Myocyte (in vitro differentiated cells): ENCODE measurements around the gene MFSD12. TPM values are rescaled to one million over a fixed set of nuclear protein-coding genes. Genes with fewer than 3 reads are reported as not detected.

Experiments
- DNase-seq: peaks from one replicate; pipeline ENCODE4 v3.0.0-alpha.2; 2012; ENCODE audit warnings: low read depth
- polyA plus RNA-seq: library from polyadenylated mRNA; unstranded; fragments of >200 nt; gene quantifications from one replicate; pipeline ENCODE4 v1.2.1, GENCODE V29; 2012; ENCODE audit warnings: missing spikeins
- total RNA-seq: library from RNA; depleted of rRNA; stranded (reverse); fragments of >200 nt; gene quantifications from 2 replicates; pipeline ENCODE4 v1.2.3, GENCODE V29; 2014

The MFSD12 gene
- 107 and 146 TPM in 2 replicates for total RNA-seq
- polyA plus RNA-seq, result 109 TPM

DNA sequence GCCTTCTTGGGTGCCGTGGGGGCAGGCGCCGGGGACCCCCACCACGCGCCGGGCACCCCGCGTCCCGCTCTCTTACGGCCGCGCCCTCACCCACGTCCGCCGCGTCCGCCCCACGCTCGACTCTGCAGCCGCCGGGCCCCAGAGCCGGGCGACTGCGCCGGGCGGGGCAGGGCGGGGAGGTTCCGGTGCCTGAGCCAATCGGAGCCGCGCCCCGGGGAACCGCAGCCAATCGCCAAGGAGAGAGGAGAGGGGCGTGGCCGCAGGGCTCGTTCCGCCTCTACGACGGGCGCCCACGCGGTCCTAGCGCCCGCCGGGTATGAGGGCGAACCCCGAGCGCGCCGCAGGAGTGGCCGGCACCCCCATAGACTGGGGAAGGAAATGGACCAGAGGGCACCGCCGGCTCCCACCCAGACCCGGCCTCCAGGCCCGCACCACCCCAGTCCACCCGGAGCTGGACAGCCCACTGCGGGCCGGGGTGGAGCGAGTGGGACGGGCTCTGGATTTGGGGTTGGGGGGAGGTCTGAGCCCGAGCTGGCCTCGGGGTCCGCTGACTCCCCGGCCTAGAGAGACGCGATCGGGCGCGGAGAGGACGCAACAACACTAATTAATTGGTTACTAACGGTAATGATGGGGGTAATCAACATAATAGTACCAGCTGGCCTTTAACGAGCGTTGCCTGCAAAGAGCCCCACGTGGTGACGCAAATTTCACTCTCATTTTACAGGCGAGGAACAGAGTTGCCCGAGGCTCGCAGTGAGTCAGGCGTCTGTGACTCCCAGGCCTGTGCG lies at the start of gene MFSD12:
MFSD12 (minus strand) TSS at position 126 of the 788 bp plus-strand sequence. CDS start 183 bp downstream, outside the sequence.
- peak; percentile 95 for DNase-seq

DNA sequence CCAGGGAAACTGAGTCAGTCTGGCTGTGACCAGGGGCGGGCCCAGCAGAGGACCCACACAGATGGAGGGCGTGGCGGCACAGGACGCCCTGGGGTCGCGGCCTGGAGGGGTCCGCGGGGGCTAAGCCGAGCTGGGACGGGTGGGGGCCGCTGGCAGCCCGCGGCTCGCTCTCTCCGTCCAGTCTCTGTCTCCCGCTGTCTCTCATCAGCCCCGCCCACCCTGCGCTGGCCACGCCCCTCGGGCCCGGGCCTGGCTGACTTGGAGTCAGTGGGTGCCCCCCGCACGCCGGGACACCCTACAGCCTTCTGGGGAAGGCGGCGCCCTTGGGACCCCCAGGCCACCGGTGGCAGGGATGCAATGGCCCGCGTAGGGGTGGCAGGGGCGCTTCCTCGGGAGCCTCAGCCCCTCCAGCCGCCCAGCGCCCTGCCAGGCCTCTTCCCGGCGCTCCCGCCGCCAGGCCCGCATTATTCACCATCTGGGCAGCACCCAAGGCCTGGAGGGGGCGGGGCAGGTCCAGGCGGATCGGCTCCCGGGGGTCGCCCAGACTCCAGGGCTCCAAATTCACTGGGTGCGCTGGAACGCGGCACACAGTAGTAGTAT lies 49.4 kb upstream of the MFSD12 start, which contains the start of gene TBXA2R:
TBXA2R (minus strand) TSS at position 186 of the 600 bp plus-strand sequence. CDS start 6,241 bp downstream, outside the sequence.
- peak; percentile 53 for DNase-seq

DNA sequence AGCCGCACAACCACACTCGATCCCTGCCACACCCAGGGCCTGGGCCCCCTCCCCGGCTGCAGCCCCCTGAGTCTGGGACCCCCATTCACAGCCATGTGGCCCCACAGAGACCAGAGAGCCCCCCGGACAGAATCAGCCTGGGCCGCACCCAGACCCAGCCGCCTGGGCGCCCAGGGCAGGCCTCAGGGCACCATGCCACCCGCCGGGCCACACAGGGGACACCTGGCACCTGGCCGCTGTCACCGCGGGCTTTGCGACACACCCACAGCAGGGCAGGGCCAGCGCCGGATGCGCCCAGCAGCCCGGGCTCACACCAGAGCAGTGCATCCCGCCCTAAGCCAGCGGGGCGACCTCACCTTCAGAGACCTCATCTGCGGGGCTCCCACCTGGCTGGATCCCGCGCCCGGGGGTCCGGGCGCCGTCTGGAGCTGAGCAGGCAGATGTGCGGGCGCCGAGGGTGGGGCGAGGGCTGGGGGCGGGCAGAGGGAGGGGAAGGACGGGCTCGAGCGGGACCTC lies 48.8 kb upstream of the MFSD12 start:
- DNase-seq, result no peak

DNA sequence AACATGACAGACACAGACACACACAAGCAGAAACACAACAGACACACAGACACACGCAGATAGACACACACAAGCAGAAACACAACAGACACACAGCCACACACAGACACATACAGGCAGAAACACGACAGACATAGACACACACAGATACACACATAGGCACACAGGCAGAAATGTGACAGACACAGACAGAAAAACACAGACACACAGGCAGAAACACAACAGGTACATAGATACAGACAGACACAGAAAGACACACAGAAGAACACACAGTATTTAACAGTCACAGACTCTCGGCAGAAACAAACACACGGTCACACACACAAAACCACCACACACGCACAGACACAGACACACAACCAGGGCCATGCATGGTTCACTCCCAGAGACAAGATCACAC lies 48.4 kb upstream of the MFSD12 start:
- DNase-seq, result no peak

GRCh38 chr19:3605361-3605760 lies 48.0 kb upstream of the MFSD12 start:
- DNase-seq, result no peak

- no peak for DNase-seq
Observed at GRCh38 chr19:3604987-3605343, 47.6 kb upstream of the MFSD12 start.

- no peak for DNase-seq
Observed at GRCh38 chr19:3604227-3604986, 47.0 kb upstream of the MFSD12 start.

- no peak for DNase-seq
Observed at GRCh38 chr19:3603121-3603811, 45.9 kb upstream of the MFSD12 start.

DNA sequence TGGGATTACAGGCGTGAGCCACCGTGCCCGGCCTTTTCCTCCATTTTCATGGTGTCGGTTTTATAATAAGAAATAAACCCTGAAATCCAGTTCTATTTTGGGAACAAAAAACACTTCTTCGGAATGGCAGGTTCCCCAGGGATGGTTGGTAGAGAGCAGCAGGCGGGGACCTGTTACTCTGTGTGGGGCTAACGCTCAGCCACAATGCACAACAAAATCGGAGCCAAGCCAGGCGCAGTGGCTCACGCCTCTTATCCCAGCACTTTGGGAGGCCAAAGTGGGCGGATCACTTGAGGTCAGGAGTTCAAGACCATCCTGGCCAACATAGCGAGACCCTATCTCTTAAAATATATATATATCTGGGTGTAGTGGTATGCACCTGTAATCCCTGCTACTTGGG lies 43.6 kb upstream of the MFSD12 start:
- DNase-seq, result no peak

DNA sequence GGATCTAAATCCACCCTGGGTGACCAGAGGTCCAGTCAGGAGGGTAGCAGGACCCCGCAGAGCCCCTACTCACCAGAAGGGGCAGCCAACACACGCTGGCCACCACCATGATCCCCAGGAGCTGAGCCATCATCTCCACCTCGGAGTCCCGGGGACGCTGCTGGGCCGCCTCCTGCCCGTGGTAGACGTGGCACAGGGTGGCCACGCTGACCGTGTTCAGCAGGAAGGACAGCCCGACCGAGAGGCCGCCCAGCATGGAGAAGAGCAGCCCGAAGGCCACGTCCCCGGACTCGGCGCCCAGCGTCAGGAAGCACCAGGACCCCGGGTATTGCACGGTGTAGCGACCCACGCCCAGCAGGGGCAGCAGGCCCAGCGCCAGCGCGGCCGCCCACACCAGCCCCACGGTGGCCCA lies 42.4 kb upstream of the MFSD12 start:
- no peak for DNase-seq

DNA sequence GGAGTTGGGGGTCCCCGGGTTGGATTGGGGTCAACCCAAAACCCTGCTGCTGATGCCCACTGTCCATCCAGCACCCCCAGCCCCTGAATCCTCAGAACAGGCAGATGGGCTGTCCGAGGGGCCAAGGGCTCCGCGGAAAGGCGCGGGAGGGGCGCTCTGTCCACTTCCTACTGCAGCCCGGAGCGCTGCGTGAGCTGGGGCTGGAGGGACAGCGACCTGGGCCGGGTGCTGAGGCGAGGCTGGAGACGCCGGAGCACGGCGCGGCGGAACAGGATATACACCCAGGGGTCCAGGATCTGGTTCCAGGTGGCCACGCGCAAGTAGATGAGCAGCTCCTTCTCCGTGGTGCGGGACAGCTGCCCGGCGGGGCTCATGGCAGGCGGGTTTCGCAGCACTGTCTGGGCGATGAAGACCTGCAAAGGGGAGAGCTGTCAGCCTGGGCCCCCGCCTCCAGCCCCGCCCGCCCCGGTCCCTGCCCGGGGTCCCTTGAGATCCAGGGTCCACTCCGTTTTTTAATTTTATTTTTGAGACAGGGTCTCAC lies 38.2 kb upstream of the MFSD12 start:
- DNase-seq, result no peak

DNA sequence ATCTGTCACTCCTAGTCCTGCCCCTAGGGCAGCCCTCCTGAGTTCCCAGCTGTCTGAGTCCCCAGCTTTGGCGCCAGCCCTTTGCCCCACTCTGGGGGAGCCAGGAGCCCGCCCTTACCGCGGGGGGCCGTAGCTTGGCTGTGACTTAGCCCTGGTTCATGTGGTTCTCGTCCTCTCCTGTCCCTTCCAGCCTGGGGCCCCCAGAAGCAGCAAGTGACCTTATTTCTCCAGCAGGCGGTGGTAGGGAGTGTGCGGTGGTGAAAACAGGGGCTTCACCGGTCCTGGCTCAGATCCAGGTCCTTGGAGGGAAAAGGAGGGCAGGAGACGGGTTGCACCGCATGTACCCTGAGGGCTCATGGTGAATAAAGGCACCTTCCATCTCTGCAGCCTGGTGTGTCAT lies 35.8 kb upstream of the MFSD12 start:
- DNase-seq, result no peak

DNA sequence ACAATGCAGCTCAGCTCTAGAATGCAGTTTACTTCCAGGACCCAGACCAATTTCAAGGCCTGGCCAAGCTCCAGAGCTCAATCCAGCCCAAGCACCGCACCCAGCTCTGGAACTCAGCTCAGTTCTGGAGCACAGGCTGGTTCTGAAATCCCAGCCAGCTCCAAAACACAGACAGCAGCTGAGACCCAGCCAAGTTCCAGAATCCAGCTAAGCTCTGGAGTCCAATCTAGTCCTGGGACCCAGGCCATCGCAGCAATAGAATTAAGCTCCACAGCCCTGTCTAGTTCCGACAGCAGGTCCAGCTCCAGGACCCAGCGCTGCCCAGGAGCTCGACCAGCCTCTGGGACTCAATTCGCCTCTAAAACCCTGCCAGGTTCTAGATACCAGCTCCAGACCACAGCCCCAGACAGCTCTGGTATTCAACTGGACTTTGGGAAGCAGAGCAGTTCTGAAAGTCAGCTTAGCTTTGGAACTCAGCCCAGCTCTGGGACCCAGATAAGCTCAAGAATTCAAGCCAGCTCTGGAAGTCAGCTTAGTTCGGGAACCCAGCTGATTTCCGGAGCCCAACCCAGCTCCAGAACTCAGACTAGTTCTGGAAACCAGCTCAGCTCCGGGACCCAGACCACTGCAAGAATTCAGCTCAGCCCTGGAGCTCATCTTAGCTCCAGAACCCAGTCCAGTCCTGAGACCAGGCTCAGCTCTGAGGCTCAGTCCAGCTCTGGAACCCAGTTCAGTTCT lies 34.7 kb upstream of the MFSD12 start:
- DNase-seq, result no peak

GRCh38 chr19:3590991-3591659 lies 33.7 kb upstream of the MFSD12 start:
- DNase-seq, result no peak

GRCh38 chr19:3589949-3590348 lies 32.6 kb upstream of the MFSD12 start:
- DNase-seq, result no peak

DNA sequence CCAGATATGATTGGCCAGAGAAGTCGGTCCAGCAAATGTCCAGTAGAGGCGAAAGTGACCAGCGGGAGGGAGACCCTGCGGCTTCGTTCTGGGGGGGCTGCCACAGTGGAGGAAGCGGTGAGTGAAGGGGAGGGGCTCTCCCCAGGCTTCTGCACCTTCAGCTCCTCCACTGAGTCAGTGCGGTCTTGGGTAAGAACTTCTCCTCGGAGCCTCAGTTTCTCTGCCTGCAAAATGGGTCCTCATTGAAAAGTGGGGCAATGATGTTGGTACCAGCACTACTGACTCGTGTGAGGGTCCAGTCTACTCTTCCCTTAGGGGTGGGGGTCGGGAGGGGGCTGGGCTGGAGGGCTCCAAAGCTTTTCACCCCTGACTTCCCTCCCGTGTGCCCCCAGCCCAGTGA lies 32.1 kb upstream of the MFSD12 start:
- DNase-seq, result no peak

DNA sequence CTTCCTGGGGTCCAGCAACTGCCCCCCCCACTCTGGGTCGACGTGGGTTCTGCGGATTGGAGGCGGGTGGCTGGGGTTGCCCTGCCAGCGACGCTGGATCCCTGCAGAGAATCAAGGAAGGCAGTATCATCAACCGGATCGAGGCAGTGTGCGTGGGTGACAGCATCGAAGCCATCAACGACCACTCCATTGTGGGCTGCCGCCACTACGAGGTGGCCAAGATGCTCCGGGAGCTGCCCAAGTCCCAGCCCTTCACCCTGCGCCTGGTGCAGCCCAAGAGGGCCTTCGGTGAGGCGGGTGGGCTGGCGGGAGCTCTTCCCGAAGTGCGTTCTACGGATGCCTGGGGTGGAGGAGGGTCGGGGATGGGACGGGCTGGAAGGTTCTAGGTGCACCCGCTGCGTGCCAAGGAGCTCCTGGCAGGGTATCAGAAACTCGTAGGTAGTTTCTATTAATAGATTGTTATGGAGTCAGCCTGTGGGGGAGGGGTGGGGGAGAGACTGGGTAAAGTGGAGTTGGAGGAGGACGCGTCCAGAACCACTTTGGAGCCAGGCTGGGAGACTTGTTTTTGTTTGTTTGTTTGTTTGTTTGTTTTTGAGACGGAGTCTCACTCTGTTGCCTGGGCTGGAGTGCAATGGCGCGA lies 29.4 kb upstream of the MFSD12 start:
- no peak for DNase-seq

DNA sequence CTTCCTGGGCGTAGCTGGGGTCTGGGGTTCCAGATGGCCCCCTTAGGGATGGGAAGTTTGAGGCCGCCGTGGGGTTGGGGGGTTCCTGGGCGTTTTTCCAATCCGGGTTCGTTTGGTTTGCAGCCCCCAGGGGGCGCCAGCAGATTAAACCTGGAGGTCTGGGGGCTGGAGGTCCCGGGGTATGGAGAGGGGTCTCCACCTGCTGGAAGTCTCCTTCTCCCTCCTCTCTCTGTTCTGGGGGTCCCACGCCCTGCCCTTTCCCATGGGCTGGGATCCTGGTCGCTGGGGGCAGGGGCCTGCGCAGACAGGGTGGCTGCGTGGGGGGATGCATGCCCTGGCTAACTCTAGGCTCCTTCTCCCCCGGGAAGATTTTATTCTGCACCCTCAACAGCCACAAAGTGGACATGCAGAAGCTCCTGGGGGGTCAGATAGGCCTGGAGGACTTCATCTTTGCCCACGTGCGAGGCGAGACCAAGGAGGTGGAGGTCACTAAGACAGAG lies 28.8 kb upstream of the MFSD12 start:
- no peak for DNase-seq
